K562 (cell line): ENCODE measurements around the gene RHCG. TPM values are rescaled to one million over a fixed set of nuclear protein-coding genes. Genes with fewer than 3 reads are reported as not detected.

Experiments
- ATAC-seq: fragments of 200-7000 bp; cut with Tn5 transposase; 3 replicates; pipeline ENCODE4 v1.9.1; 2020; ENCODE audit warnings: moderate library complexity
- BruUV-seq: library from RNA; stranded (reverse); fragments of 400-500 nt; replicated peaks from 2 replicates; lab custom pipeline; 2021; lab: Mats Ljungman, UMichigan
- CTCF ChIA-PET: fragments of 300-600 bp; formaldehyde crosslinking; extraction: SDS; loops from one replicate; lab custom pipeline; 2021; ENCODE audit warnings: low intra/inter-chr PET ratio; lab: Yijun Ruan, JAX
- POLR2A ChIA-PET: fragments of 300-600, 350-650 bp; sonication (Branson Sonifier 250); formaldehyde crosslinking; extraction: SDS; loops from one replicate; lab custom pipeline; 2021; ENCODE audit warnings: antibody characterized with exemption, inconsistent platforms; lab: Yijun Ruan, JAX
- DNase-seq, 4 experiments: peaks; one replicate each; pipeline versions ENCODE4 v3.0.0 to v3.0.0-alpha.2; 2011 to 2018; ENCODE audit warnings: low spot score in 3 of 4, mixed read lengths in 3 of 4; ENCODE audit errors: extremely low read depth in 1 of 4
- FAIRE-seq: peaks from 2 replicates; lab custom pipeline; 2011; peaks lifted over from hg19 to GRCh38; lab: Jason Lieb, UNC
- H2AFZ ChIP-seq: 2 replicates; pipeline ENCODE4 v1.6.0; 2011; ENCODE audit warnings: low read depth, low read length, control low read depth, inconsistent platforms
- H3K27ac ChIP-seq: fragments of 200-600 bp; 3 replicates; pipeline ENCODE4 v1.8.0; 2011; ENCODE audit warnings: low read depth, mild to moderate bottlenecking, control low read depth, inconsistent platforms, low read length, moderate library complexity, mixed read lengths; ENCODE audit errors: extremely low read depth
- H3K27me3 ChIP-seq, 2 experiments: fragments of 300-600 bp in 1 of 2; 2 replicates in 1 of 2; 3 replicates in 1 of 2; pipeline versions ENCODE4 v1.6.0 to v1.8.0; 2011; ENCODE audit warnings: inconsistent platforms in 2 of 2, low read length in 2 of 2, mild to moderate bottlenecking in 1 of 2, mixed read lengths in 1 of 2, moderate library complexity in 1 of 2; ENCODE audit not compliant: control insufficient read depth in 2 of 2, insufficient read depth in 2 of 2
- H3K36me3 ChIP-seq: fragments of 300-600 bp; 3 replicates; pipeline ENCODE4 v1.8.0; 2011; ENCODE audit warnings: mild to moderate bottlenecking, low read length, inconsistent platforms; ENCODE audit not compliant: control insufficient read depth, insufficient read depth
- H3K4me1 ChIP-seq, 2 experiments: fragments of 200-600 bp in 1 of 2; replicated peaks in 1 of 2; 2 replicates in 1 of 2; 3 replicates in 1 of 2; pipeline versions ENCODE4 v1.5.1 to v1.8.0; 2011; ENCODE audit warnings: inconsistent platforms in 2 of 2, low read length in 2 of 2, mild to moderate bottlenecking in 1 of 2, mixed read lengths in 1 of 2, moderate library complexity in 1 of 2; ENCODE audit not compliant: control insufficient read depth in 2 of 2, insufficient read depth in 2 of 2
- H3K4me2 ChIP-seq: 2 replicates; pipeline ENCODE4 v1.6.1; 2011; ENCODE audit warnings: low read length, control low read depth, inconsistent platforms, mixed read lengths; ENCODE audit not compliant: insufficient read depth
- H3K4me3 ChIP-seq: fragments of 200-600 bp; sonication (generic), shearing (Covaris generic); 2 replicates; pipeline ENCODE4 v1.5.1; 2016; ENCODE audit warnings: control low read depth, inconsistent platforms
- H3K79me2 ChIP-seq: fragments of 200-600 bp; 3 replicates; pipeline ENCODE4 v1.8.0; 2011; ENCODE audit warnings: low read length, inconsistent platforms; ENCODE audit not compliant: control insufficient read depth, insufficient read depth
- H3K9ac ChIP-seq, 2 experiments: 2 replicates each; pipeline versions ENCODE4 v1.6.0 to v1.6.1; 2011; ENCODE audit warnings: low read depth in 2 of 2, low read length in 2 of 2, control low read depth in 1 of 2, inconsistent platforms in 1 of 2, mild to moderate bottlenecking in 1 of 2, mixed read lengths in 1 of 2; ENCODE audit not compliant: insufficient read depth in 1 of 2
- H3K9me1 ChIP-seq: one replicate; pipeline ENCODE4 v1.6.0; 2011; ENCODE audit warnings: inconsistent platforms, mild to moderate bottlenecking, low read length, moderate library complexity; ENCODE audit not compliant: control insufficient read depth, insufficient read depth
- H3K9me3 ChIP-seq: replicated peaks from 2 replicates; pipeline ENCODE4 v1.5.1; 2011; ENCODE audit warnings: low read depth, low read length, inconsistent platforms; ENCODE audit not compliant: control insufficient read depth, insufficient read depth
- H4K20me1 ChIP-seq: replicated peaks from 2 replicates; pipeline ENCODE4 v1.6.1; 2011; ENCODE audit warnings: low read length, inconsistent platforms, mixed read lengths; ENCODE audit not compliant: control insufficient read depth, insufficient read depth
- PML ChIP-seq: IDR thresholded peaks from 2 replicates; pipeline ENCODE4 v1.6.1; 2012; ENCODE audit warnings: low read length, inconsistent platforms
- PTBP1 ChIP-seq: fragments of 200-400 bp; formaldehyde crosslinking; IDR thresholded peaks from 2 replicates; pipeline ENCODE4 v1.6.1; 2017; ENCODE audit warnings: low read depth, low read length
- STAG1 ChIP-seq: sonication (generic); formaldehyde crosslinking; IDR thresholded peaks from 2 replicates; pipeline ENCODE4 v1.5.0; 2020; ENCODE audit warnings: missing genetic modification reagents, borderline replicate concordance
- TBP ChIP-seq: optimal IDR thresholded peaks from 2 replicates; pipeline ENCODE3; 2011; ENCODE audit warnings: low read depth, low read length, improper control_type of control experiment
- TSC22D4 ChIP-seq: fragments of 450-650 bp; IDR thresholded peaks from 2 replicates; pipeline ENCODE4 v1.6.1; 2016; ENCODE audit warnings: missing genetic modification characterization, missing biosample characterization, control low read depth
- ZC3H11A ChIP-seq: IDR thresholded peaks from 2 replicates; pipeline ENCODE4 v1.6.1; 2012; ENCODE audit warnings: low read depth, low read length, improper control_type of control experiment
- ZNF174 ChIP-seq: fragments of 250-450 bp; sonication (Bioruptor Pico); IDR thresholded peaks from 2 replicates; pipeline ENCODE4 v1.4.0; 2020; ENCODE audit warnings: mild to moderate bottlenecking
- ZNF445 ChIP-seq: fragments of 250-450 bp; sonication (Bioruptor Pico); IDR thresholded peaks from 2 replicates; pipeline ENCODE4 v1.4.0; 2020; ENCODE audit warnings: low read depth, mild to moderate bottlenecking, moderate library complexity
- WGBS: fragments of 100-300 bp; shearing (Covaris generic); methylation state at CpG from one replicate; pipeline ENCODE4 v1.1.6; 2016; ENCODE audit warnings: low coverage, mixed read lengths; ENCODE audit not compliant: insufficient coverage; ENCODE audit errors: missing lambda C conversion rate; 5-methylcytosine and 5-hydroxymethylcytosine counted together
- in situ Hi-C: fragments of 300-500 bp; cut with MboI; formaldehyde crosslinking; loops from 4 replicates; pipeline ENCODE4 v1.15.0; 2018; ENCODE audit warnings: inconsistent platforms, mixed read lengths
- intact Hi-C: fragments of 100-400 bp; cut with micrococcal nuclease; formaldehyde crosslinking; loops from 2 replicates; pipeline ENCODE4 v1.14.2; 2022
- polyA plus RNA-seq, 8 experiments: library from polyadenylated mRNA; depleted of rRNA in 4 of 8; stranded (reverse) in 5 of 8; unstranded in 3 of 8; fragments of >200 nt; fragmentation: Nextera tagmentation in 2 of 8; fragmentation: Illumina TruSeq in 1 of 8; extraction: Ambion mirVana in 2 of 8; extraction: Trizol in 1 of 8; gene quantifications; 2 replicates each; pipeline versions ENCODE4 v1.2.1 to v1.2.3, GENCODE V29; 2011 to 2014; ENCODE audit warnings: inconsistent platforms in 1 of 8, missing spikeins in 1 of 8
- total RNA-seq, 7 experiments: library from RNA; depleted of rRNA in 6 of 7; stranded (reverse); fragments of >200 nt in 6 of 7; fragmentation: Illumina TruSeq in 2 of 7; extraction: Trizol in 2 of 7; gene quantifications; 2 replicates each; pipeline versions ENCODE4 v1.2.1 to v1.2.3, GENCODE V29; 2011 to 2021; ENCODE audit warnings: low replicate concordance in 1 of 7
- TF ChIP-seq, protein P1 (sequence below): fragments of 250-450 bp; sonication (Bioruptor Pico); IDR thresholded peaks from 2 replicates; pipeline ENCODE4 v1.5.0; 2022; ENCODE audit warnings: mild to moderate bottlenecking
- TF ChIP-seq, protein P2 (sequence below): sonication (generic); formaldehyde crosslinking; IDR thresholded peaks from 2 replicates; pipeline ENCODE4 v1.8.1; 2023; ENCODE audit warnings: mild to moderate bottlenecking, missing genetic modification reagents

Gene RHCG
- total and polyA plus RNA-seq, 9 of the 15 experiments (the other 6 are each of a cell fraction or from before 2014, with no cell fraction given) = not detected

DNA sequence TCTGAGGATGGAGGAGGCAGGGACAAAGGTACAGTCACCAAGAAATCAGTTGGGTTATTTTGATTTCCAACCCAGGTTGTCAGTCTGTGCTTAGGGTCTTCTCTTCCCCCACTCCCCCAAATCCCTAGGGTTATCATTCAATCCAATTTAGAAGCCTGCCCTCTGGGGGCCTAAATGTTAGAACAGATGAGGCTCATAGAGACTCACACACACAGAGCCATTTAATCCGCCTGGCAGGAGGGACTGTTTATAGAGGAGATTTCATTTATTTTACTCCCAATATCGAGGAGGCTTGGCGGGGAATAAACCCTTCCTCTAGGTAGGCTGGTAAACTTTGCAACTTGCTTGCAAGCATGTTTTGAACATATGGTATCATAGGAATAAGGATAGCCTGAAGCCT is 52.8 kb downstream of the RHCG start:
- no peaks in the 10 kb centered on the region for H3K36me3 ChIP-seq
- H3K9ac ChIP-seq = no peak overlapping the region
- DNase-seq (no peak), ATAC-seq (no peak), FAIRE-seq (no peak)
- ChIA-PET CTCF (interaction anchor here (0.6 kb wide), 2 partner anchors 13 to 489 kb away, joined by 3 read pairs; no protein-coding TSS in a partner anchor), POLR2A (interaction anchor here (1.5 kb wide), 1 partner anchor 14 kb away, joined by 7 read pairs; no protein-coding TSS in a partner anchor)
- H3K4me3 ChIP-seq = no peak overlapping the region
- in situ Hi-C loops = no loop called here
- H3K79me2 ChIP-seq = no peaks in the 10 kb centered on the region
- peaks cover 0 to 7% of the 10 kb centered on the region in 2 experiments; a peak in 2 of 5 replicates for H3K4me1 ChIP-seq
- H3K4me2 ChIP-seq = no peak overlapping the region
- no peaks in the 10 kb centered on the region for H3K9me3 ChIP-seq
- H3K9me1 ChIP-seq = peaks cover 4% of the 10 kb centered on the region
- BruUV-seq = no TSS peak
- WGBS = 0% methylated on average over 3 of the region's 3 CpGs
- H4K20me1 ChIP-seq = peaks cover 15% of the 10 kb centered on the region
- no peak overlapping the region for H3K27ac ChIP-seq
- no peak for TF ChIP-seq TSC22D4 (tag)
- TF ChIP-seq, protein P1, sequence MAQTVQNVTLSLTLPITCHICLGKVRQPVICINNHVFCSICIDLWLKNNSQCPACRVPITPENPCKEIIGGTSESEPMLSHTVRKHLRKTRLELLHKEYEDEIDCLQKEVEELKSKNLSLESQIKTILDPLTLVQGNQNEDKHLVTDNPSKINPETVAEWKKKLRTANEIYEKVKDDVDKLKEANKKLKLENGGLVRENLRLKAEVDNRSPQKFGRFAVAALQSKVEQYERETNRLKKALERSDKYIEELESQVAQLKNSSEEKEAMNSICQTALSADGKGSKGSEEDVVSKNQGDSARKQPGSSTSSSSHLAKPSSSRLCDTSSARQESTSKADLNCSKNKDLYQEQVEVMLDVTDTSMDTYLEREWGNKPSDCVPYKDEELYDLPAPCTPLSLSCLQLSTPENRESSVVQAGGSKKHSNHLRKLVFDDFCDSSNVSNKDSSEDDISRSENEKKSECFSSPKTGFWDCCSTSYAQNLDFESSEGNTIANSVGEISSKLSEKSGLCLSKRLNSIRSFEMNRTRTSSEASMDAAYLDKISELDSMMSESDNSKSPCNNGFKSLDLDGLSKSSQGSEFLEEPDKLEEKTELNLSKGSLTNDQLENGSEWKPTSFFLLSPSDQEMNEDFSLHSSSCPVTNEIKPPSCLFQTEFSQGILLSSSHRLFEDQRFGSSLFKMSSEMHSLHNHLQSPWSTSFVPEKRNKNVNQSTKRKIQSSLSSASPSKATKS = no peak
- no peak for TF ChIP-seq STAG1 (CRISPR knock-in tag)
- TF ChIP-seq, protein P2, sequence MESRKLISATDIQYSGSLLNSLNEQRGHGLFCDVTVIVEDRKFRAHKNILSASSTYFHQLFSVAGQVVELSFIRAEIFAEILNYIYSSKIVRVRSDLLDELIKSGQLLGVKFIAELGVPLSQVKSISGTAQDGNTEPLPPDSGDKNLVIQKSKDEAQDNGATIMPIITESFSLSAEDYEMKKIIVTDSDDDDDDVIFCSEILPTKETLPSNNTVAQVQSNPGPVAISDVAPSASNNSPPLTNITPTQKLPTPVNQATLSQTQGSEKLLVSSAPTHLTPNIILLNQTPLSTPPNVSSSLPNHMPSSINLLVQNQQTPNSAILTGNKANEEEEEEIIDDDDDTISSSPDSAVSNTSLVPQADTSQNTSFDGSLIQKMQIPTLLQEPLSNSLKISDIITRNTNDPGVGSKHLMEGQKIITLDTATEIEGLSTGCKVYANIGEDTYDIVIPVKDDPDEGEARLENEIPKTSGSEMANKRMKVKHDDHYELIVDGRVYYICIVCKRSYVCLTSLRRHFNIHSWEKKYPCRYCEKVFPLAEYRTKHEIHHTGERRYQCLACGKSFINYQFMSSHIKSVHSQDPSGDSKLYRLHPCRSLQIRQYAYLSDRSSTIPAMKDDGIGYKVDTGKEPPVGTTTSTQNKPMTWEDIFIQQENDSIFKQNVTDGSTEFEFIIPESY = no peak
- TF ChIP-seq ZNF174 = no peak
- no peak for TF ChIP-seq ZNF445 (CRISPR knock-in tag)
- TF ChIP-seq PML = no peak
- no peak for TF ChIP-seq PTBP1
- TF ChIP-seq TBP = no peak
- no peak for TF ChIP-seq ZC3H11A
- intact Hi-C loops = no loop called here
- no peak overlapping the region for H2AFZ ChIP-seq
- H3K27me3 ChIP-seq = peaks cover 7 to 75% of the 10 kb centered on the region in 2 experiments; a peak in 4 of 5 replicates
